ENCODE data around the gene COBLL1.

COBLL1 gene

DNA sequence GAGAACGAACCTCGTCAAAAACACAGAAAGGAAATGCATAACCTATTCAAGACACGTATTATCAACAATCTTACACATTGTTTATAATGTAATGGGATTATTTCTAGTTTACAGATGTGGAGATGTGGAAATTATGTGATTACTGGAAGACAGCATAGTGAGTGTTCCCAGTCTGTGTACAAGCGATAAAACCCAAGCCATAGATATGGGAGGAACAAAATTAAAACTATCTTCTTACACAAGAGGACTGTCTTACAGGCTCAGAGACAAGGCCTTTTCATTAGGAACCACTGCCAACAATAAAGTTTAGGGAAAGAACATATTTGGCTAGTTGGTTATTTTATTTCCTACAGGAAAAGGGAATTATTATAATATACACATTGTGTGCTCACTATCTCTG, 20.3 kb downstream of the COBLL1 start:
- DNase-seq = no peak

GRCh38 chr2:164818149-164819136, 23.2 kb downstream of the COBLL1 start:
- no peak for DNase-seq

DNA sequence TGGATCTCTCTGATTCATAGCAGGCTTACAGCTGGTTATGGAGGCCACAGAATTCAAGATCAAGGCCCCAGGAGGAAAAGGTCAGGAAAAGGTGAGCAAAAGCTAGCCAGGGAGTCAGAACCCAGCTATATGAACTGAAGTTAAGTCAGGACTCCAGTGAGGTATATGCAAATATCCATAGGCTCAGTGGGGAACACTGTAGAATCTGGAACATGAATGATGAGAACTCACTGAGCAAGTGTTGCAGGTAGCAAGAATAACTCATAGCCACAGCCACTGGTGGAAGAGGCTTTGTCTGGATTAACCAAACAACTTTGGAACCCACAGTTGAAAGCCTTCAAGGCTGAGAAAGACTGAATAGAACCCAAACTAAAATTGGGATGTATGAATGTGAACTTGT, 24.7 kb downstream of the COBLL1 start:
- no peak for DNase-seq

DNA sequence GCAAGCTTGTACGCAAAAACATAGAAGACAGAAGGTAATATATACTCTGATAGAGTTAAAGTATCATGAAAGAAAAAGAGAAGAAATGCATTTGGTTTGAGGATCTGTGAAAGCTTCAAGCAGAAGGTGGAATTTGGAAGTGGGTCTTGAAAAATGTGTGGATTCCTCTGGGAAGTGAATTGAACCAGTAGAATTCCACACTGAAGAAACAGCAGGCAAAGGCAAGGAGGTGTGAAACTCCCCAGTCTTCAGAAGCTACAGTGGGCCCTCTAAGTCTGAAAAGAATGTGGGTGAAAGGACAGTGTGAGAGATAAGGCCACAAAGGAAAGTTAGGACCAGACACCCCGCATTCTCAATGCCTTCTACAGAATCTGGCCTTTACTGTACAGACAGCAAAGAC, 25.6 kb downstream of the COBLL1 start:
- no peak for DNase-seq

- no peak for DNase-seq
Measured at GRCh38 chr2:164815071-164815793, 26.4 kb downstream of the COBLL1 start.

GRCh38 chr2:164813535-164813934, 28.1 kb downstream of the COBLL1 start:
- no peak for DNase-seq

DNA sequence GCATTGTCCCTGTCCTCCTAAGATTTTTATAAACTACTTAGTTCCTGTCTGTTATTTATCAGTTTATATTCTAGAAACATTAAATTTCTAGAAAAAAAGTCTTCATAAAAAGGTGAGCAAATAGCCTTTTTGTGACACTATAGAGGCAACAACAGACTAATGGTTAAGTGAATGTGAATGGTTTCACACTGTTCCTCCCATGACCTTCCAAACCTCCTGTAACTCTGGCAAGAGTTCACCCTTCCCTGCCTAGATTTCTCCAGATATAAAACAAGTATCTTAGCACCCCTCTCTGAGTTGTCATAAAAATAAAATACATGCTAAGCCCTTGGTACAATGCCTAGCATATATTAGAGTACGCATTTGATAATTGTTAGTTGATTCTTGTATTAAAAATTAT, 29.2 kb downstream of the COBLL1 start:
- DNase-seq = no peak

DNA sequence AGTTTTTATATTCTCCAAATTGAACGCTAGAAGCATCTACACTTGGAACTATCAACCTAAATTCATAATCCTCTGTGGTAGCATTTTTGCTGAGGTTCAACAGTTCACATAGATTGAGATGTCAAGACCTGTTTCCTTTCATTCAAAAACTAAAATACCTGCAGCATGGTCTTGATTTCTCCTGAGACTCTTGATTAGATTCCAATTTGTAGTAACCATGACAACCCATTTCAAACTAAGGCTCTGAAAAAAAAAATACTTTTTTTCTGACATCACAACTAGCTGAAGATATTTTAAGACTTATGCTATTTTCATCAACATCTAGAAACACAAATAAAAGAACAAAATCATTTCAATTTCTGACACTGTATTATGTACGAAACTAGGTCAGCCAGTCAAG, 29.8 kb downstream of the COBLL1 start:
- no peak for DNase-seq

- no peak for DNase-seq
Measured at GRCh38 chr2:164810843-164811242, 30.8 kb downstream of the COBLL1 start.

DNA sequence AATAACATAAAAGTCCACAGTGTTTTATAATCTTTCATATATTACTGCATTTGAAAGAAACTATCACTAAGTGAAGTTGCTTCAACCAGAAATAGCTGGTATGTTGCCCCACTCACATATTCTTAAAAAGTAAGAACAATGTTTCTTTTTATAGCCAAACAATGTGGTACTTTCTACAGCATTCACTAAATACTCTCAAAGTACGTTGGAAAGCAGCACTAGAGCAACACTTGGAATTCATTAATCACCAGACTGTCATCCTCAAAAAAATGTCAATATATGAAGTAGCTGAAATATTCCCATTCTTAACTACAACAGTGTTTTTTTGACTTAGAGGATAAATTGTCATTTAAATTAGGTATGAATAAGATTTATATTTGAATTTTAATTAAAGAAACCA, 32.8 kb downstream of the COBLL1 start:
- DNase-seq = no peak

DNA sequence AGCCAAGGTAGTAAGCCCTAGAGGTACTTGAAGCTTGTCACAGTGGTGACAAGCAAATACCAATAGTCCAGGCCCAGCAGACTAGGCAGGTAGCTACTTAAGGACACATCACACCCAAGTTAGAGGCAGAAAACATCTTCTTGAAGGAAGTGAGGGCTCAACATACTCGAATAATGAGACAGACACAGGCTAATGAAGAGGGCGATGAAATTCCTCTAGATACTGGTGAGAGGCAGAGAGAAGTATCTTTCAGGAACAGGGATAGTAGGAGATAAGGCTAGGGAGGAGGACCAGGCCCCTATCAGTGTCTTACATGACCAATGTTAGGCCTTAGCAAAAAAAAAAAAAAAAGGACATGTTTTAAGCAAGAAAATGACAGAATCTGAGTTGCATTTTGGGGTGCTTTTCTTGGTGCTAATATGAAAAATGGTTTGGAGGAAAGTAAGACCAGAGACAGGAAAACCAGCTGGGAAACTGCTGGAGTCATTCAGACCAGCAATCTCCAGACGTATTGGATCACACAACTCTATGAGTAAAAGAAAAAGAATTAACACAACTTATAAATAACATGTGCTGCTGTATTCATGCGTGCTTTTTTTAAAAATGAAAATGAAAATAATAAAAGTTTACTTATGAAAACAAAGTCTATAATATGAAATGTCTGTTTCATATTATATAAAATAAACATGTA, 37.7 kb downstream of the COBLL1 start:
- DNase-seq = no peak

- DNase-seq = no peak
Measured at GRCh38 chr2:164802095-164802707, 39.4 kb downstream of the COBLL1 start.

DNA sequence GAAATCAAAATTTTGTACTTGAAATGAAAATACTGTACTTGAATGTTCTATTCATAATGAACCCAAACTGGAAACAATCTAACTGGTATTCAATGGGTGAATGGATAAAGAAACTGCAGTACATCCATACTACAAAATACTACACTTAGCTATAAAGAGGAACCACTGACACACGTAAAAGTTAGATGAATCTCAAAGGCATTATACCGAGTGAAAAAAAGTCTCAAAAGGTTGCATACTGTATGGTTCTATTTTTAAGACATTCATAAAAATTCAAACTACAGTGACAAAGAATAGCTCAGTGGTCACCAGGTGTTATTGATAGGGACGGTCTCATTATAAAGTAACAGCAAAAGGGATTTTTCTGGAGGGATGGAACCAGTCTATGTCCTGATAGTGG, 41.1 kb downstream of the COBLL1 start:
- no peak for DNase-seq

- DNase-seq = no peak
Measured at GRCh38 chr2:164797627-164798026, 44.0 kb downstream of the COBLL1 start.

GRCh38 chr2:164796999-164797398, 44.6 kb downstream of the COBLL1 start:
- DNase-seq = no peak

DNA sequence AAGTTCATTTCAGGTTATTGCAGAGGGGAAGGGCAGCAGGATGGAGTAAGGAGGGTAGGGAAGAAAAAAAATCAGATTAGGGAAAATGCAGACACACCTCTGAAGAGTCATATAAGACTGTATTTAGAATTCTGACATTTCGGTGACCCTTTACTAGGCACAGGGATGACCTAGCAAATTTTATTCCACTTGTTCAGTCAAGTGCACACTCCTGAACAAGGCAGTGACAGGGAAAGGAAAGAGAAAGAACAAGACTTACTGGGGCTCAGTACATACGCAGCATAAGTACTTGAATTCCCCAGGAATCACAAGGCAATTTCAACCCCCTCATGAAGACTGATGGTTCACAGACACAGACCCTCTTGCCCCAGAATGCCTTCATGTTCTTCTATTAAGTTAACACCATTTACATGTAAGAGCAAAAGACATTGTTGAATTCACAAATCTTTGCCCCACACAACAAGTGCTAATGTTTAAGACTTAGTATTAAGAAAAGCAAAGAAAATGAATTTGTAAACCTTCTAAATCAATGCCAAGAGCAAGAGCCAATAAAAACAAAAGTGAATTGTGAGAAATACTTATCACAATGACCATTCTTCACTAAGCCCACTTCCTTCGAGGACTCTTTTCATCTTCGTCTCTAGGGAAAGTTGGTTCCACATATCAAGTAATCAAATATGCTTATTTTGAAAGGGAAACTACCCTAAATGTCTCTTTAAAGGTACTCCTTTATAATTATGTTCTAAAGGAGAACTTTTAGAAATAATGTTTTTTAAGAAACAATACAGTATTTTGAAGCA, 47.0 kb downstream of the COBLL1 start:
- DNase-seq = no peak

DNA sequence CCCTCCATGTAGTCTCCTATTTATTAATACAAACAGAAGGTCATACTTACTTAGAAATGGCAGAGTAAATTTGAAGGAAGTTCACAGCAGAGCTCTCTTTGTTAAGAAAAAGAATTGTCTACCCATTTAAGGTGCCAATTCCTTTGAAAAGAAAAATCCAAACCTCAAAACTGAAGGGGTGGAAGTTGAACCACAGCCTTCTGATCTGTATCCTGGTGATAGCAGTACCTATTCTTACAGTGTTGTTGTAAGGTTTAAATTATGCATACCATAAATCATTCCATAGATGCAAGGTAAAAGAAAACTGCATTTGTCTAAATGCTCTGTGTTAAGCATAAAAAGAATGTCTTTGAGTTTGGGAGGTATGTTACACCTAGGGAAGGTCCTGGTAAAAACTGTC, 47.6 kb downstream of the COBLL1 start:
- DNase-seq = no peak

DNA sequence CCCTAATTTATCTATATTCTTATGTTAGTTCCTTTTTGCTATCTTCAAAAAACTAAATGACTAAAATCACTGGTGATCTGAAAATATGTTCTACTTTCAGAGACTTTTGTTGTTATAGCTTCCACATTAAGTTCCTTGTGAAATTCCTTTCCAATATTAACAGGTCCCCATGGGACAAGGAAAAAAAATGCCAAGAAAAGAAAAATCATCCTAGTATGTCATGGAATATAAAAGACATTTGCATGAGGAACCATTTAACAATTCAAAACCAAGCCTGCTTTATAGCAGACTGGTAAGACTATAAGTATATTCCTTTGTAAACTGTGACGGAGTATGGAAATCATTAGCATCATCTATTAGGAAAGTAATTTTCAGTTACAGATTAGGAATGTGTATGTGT, 48.1 kb downstream of the COBLL1 start:
- DNase-seq = no peak

- DNase-seq = no peak
Measured at GRCh38 chr2:164792316-164793170, 49.1 kb downstream of the COBLL1 start.

DNA sequence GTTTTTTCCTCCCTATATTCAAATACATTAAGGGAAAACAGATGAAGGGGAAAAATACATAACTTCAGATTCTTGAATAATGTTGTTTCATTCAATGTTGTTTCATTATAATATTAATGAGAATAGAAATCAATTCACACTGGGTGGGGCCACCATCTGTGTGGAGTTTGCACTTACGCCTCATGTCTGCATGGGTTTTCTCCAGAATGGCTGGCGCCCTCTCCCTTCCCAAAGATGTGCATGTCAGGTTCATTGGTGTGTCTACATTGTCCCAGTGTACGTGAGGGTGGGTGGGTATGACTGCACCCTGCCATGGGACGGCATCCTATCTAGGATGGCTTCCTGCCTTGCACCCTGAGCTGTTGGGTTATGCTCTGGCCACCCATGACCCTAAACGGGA, 51.7 kb downstream of the COBLL1 start:
- no peak for DNase-seq

DNA sequence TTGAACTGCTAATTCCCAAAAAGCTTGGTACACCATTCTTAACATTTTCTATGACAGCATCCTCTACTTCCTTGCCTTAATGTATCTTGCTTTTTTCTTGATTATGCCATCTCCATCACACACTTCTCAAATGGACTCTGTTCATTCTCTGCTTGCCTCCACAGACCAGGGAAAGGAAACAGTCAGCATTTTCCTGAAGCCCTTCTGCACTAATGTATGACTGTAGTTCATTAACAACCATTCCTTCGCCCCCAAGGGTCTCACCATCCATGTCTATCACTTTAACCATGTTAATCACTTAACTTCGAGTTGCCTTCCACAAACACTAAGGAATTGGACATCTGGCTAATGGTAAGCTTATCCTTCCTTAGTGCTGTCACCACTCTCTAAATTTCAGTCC, 54.8 kb downstream of the COBLL1 start:
- DNase-seq = no peak

All from activated CD4-positive, alpha-beta T cell treated with anti-CD3 and anti-CD28 coated beads, Interleukin-2, amount 50 U/mL, for 1 hour (primary cell).